SK-N-SH treated with all-trans-retinoic acid at 6 μM for 48 hours (cell line): Measurements from ENCODE around the gene TFEB.

Experiments used
- ATAC-seq: fragments of 200-7000 bp; cut with Tn5 transposase; 3 replicates; pipeline ENCODE4 v1.9.1; 2020; ENCODE audit warnings: mild to moderate bottlenecking, moderate library complexity
- ARNTL ChIP-seq: fragments of 450-650 bp; formaldehyde crosslinking; IDR thresholded peaks from 2 replicates; pipeline ENCODE4 v1.5.0; 2020; ENCODE audit warnings: low read depth, mild to moderate bottlenecking, moderate library complexity, borderline replicate concordance
- BACH2 ChIP-seq: fragments of 250-450 bp; sonication (Bioruptor Pico); IDR thresholded peaks from 2 replicates; pipeline ENCODE4 v1.9.0; 2021; ENCODE audit warnings: mild to moderate bottlenecking, borderline replicate concordance
- CSDC2 ChIP-seq: fragments of 250-450 bp; sonication (Bioruptor Pico); IDR thresholded peaks from 2 replicates; pipeline ENCODE4 v1.5.0; 2020; ENCODE audit warnings: mild to moderate bottlenecking, moderate library complexity
- ESRRG ChIP-seq: fragments of 250-450 bp; sonication (Bioruptor Pico); IDR thresholded peaks from 2 replicates; pipeline ENCODE4 v1.6.1; 2021; ENCODE audit warnings: mild to moderate bottlenecking
- GLIS3 ChIP-seq: fragments of 250-450 bp; sonication (Bioruptor Pico); IDR thresholded peaks from 2 replicates; pipeline ENCODE4 v1.5.0; 2020; ENCODE audit warnings: mild to moderate bottlenecking, moderate library complexity
- ISL1 ChIP-seq: fragments of 250-450 bp; sonication (Bioruptor Pico); IDR thresholded peaks from 2 replicates; pipeline ENCODE4 v2.1.2; 2022; ENCODE audit warnings: mild to moderate bottlenecking, moderate library complexity
- OSR1 ChIP-seq: fragments of 250-450 bp; sonication (Bioruptor Pico); IDR thresholded peaks from 2 replicates; pipeline ENCODE4 v1.8.0; 2022; ENCODE audit warnings: moderate library complexity, mild to moderate bottlenecking, inconsistent platforms
- PPARA ChIP-seq: fragments of 250-450 bp; sonication (Bioruptor Pico); IDR thresholded peaks from 2 replicates; pipeline ENCODE4 v1.5.0; 2020; ENCODE audit warnings: mild to moderate bottlenecking, borderline replicate concordance
- RARB ChIP-seq: fragments of 250-450 bp; sonication (Bioruptor Pico); IDR thresholded peaks from 2 replicates; pipeline ENCODE4 v1.8.0; 2021; ENCODE audit warnings: mild to moderate bottlenecking, moderate library complexity
- SNAI2 ChIP-seq: fragments of 250-450 bp; sonication (Bioruptor Pico); IDR thresholded peaks from 2 replicates; pipeline ENCODE4 v1.5.0; 2020; ENCODE audit warnings: mild to moderate bottlenecking, moderate library complexity
- TCF4 ChIP-seq: fragments of 250-450 bp; sonication (Bioruptor Pico); IDR thresholded peaks from 2 replicates; pipeline ENCODE4 v1.8.0; 2021; ENCODE audit warnings: mild to moderate bottlenecking, moderate library complexity, borderline replicate concordance
- TOX ChIP-seq: fragments of 250-450 bp; sonication (Bioruptor Pico); IDR thresholded peaks from 2 replicates; pipeline ENCODE4 v1.8.0; 2021; ENCODE audit warnings: mild to moderate bottlenecking, moderate library complexity, borderline replicate concordance
- ZFP3 ChIP-seq: fragments of 250-450 bp; sonication (Bioruptor Pico); IDR thresholded peaks from 2 replicates; pipeline ENCODE4 v1.5.0; 2020; ENCODE audit warnings: mild to moderate bottlenecking, moderate library complexity
- ZFP30 ChIP-seq: fragments of 450-650 bp; formaldehyde crosslinking; IDR thresholded peaks from 2 replicates; pipeline ENCODE4 v1.5.0; 2022; ENCODE audit warnings: mild to moderate bottlenecking, moderate library complexity
- ZNF565 ChIP-seq: fragments of 450-650 bp; formaldehyde crosslinking; conservative IDR thresholded peaks from 2 replicates; pipeline ENCODE4 v1.5.0; 2020; ENCODE audit warnings: low read depth, mild to moderate bottlenecking, moderate library complexity
- ZNF70 ChIP-seq: fragments of 450-650 bp; formaldehyde crosslinking; IDR thresholded peaks from 2 replicates; pipeline ENCODE4 v1.5.0; 2020; ENCODE audit warnings: mild to moderate bottlenecking, moderate library complexity
- ZNF8 ChIP-seq: fragments of 450-650 bp; formaldehyde crosslinking; IDR thresholded peaks from 2 replicates; pipeline ENCODE4 v1.5.0; 2020; ENCODE audit warnings: mild to moderate bottlenecking, moderate library complexity
- TF ChIP-seq, protein P1 (sequence below): fragments of 250-450 bp; sonication (Bioruptor Pico); IDR thresholded peaks from 2 replicates; pipeline ENCODE4 v1.5.0; 2020; ENCODE audit warnings: mild to moderate bottlenecking, moderate library complexity
- TF ChIP-seq, protein P2 (sequence below): fragments of 250-450 bp; sonication (Bioruptor Pico); IDR thresholded peaks from 2 replicates; pipeline ENCODE4 v1.5.1; 2021; ENCODE audit warnings: mild to moderate bottlenecking, moderate library complexity
- TF ChIP-seq, protein P3 (sequence below): fragments of 250-450 bp; sonication (Bioruptor Pico); IDR thresholded peaks from 2 replicates; pipeline ENCODE4 v1.8.0; 2021; ENCODE audit warnings: low read depth, mild to moderate bottlenecking, moderate library complexity, borderline replicate concordance

The TFEB gene

DNA sequence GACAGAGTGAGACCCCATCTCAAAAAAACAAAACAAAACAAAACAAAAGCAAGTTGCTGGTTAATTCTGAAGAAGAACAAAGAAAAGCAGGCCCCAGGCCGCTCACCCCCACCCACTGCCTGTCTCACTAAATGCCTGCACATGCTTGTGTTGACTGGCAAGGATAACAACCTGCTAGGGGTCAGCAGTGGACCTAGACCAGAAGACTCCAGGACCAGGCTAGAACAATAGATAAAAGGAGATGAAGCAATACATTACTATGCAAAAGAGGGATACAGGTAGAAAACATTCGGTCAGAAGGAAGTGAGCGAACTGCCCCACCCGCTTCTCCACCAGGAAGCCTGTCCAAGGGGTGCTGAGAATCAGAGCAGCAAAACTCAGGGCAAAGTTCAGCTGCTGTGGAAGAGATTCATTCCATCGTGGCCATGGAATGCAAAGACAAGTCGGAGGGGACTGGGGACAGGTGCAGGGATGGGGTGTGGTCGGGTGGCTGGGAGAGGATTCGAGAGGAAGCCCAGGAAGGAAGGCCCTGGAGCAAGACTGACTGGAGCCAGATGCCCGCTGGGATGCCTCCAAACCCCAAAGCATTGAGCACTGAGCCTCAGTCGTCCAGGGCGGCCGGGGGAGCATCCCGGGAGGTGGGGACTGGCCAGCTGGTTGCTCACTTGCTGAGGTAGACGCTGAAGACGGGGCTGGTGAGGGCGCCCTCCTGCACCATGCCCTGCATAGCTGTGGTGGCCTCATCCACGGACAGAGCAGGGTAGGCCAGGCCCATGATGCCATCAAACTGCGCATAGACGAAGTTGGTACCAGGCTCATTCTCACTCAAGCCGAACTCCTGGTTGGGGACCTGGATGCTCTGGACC lies 6.5 kb upstream of the TFEB start:
- TF ChIP-seq ZNF70 (CRISPR knock-in tag) (no peak), GLIS3 (CRISPR knock-in tag) (no peak), ZFP3 (CRISPR knock-in tag) (no peak), OSR1 (CRISPR knock-in tag) (no peak), ISL1 (CRISPR knock-in tag) (no peak), TCF4 (no peak), BACH2 (CRISPR knock-in tag) (no peak), SNAI2 (CRISPR knock-in tag) (no peak), PPARA (CRISPR knock-in tag) (no peak), CSDC2 (CRISPR knock-in tag) (no peak), ARNTL (no peak), ZNF565 (CRISPR knock-in tag) (no peak), TOX (no peak), ESRRG (no peak)
- TF ChIP-seq, protein P1, sequence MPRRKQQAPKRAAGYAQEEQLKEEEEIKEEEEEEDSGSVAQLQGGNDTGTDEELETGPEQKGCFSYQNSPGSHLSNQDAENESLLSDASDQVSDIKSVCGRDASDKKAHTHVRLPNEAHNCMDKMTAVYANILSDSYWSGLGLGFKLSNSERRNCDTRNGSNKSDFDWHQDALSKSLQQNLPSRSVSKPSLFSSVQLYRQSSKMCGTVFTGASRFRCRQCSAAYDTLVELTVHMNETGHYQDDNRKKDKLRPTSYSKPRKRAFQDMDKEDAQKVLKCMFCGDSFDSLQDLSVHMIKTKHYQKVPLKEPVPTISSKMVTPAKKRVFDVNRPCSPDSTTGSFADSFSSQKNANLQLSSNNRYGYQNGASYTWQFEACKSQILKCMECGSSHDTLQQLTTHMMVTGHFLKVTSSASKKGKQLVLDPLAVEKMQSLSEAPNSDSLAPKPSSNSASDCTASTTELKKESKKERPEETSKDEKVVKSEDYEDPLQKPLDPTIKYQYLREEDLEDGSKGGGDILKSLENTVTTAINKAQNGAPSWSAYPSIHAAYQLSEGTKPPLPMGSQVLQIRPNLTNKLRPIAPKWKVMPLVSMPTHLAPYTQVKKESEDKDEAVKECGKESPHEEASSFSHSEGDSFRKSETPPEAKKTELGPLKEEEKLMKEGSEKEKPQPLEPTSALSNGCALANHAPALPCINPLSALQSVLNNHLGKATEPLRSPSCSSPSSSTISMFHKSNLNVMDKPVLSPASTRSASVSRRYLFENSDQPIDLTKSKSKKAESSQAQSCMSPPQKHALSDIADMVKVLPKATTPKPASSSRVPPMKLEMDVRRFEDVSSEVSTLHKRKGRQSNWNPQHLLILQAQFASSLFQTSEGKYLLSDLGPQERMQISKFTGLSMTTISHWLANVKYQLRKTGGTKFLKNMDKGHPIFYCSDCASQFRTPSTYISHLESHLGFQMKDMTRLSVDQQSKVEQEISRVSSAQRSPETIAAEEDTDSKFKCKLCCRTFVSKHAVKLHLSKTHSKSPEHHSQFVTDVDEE (CRISPR knock-in tag), result no peak
- TF ChIP-seq, protein P2, sequence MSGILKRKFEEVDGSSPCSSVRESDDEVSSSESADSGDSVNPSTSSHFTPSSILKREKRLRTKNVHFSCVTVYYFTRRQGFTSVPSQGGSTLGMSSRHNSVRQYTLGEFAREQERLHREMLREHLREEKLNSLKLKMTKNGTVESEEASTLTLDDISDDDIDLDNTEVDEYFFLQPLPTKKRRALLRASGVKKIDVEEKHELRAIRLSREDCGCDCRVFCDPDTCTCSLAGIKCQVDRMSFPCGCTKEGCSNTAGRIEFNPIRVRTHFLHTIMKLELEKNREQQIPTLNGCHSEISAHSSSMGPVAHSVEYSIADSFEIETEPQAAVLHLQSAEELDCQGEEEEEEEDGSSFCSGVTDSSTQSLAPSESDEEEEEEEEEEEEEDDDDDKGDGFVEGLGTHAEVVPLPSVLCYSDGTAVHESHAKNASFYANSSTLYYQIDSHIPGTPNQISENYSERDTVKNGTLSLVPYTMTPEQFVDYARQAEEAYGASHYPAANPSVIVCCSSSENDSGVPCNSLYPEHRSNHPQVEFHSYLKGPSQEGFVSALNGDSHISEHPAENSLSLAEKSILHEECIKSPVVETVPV (CRISPR knock-in tag), result no peak
- TF ChIP-seq, protein P3, sequence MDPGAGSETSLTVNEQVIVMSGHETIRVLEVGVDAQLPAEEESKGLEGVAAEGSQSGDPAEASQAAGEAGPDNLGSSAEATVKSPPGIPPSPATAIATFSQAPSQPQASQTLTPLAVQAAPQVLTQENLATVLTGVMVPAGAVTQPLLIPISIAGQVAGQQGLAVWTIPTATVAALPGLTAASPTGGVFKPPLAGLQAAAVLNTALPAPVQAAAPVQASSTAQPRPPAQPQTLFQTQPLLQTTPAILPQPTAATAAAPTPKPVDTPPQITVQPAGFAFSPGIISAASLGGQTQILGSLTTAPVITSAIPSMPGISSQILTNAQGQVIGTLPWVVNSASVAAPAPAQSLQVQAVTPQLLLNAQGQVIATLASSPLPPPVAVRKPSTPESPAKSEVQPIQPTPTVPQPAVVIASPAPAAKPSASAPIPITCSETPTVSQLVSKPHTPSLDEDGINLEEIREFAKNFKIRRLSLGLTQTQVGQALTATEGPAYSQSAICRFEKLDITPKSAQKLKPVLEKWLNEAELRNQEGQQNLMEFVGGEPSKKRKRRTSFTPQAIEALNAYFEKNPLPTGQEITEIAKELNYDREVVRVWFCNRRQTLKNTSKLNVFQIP (CRISPR knock-in tag), result no peak
- no peak for ATAC-seq

DNA sequence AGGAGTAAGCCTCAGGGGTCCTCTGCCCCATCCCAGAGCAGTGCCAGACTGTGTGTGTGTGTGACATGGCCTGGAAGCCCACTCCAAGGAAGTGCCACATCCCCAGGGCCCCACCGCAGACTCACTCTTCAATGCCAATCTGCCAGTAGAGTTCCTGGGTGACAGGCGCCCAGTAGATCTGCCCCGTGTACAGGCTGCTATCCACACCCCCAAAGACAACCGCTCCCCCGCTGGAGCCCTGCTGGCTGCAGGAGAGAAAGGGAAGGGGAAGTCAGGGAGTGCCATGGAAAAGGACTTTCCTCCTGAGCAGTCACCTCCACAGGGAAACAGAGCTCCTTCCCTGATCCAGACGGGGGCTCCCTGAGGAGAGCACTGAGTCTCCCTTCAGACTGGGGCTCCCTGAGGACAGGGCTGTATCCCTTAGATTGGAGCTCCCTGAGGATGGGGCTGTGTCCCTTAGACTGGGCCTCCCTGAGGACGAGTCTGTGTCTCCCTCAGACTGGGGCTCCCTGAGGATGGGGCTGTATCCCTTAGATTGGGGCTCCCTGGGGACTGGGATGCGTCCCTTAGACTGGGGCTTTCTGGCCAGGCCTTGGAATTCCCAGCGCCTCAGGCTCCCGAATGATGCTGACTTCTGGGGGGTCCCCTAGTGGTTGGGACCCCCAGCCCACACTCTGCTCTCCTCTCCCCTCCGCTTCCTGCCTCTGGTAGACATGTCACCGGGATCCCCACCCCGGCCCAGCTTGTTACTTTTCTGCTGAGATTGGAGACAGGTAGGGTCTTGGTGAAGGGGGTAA lies 5.2 kb upstream of the TFEB start:
- no peak for ATAC-seq
- no peak for TF ChIP-seq SNAI2 (CRISPR knock-in tag)
- TF ChIP-seq, protein P2 (CRISPR knock-in tag), result no peak
- no peak for TF ChIP-seq RARB (CRISPR knock-in tag)
- no peak for TF ChIP-seq CSDC2 (CRISPR knock-in tag)
- no peak for TF ChIP-seq PPARA (CRISPR knock-in tag)
- TF ChIP-seq TCF4, result no peak
- no peak for TF ChIP-seq OSR1 (CRISPR knock-in tag)
- no peak for TF ChIP-seq ZNF8
- no peak for TF ChIP-seq GLIS3 (CRISPR knock-in tag)
- TF ChIP-seq ZFP30 (CRISPR knock-in tag), result no peak

DNA sequence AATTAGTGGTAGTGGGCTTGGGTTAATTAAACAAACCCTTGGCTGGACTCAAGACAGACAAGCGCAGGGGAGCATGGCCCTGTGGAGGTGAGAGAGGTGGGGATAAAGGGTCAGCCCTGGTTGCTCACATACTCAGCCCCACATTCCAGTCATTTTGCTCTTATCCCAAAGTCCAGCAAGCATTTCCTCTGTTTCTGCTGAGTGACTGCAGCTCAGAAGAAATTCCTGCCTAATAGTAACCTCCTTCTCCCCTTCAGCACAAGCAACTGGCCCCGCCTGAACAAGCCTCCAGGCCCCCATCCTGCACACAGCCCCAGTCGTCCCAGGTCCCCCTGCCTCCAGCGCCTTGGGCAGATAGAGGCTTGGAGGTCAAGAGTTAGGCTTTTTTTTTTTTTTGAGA lies 3.6 kb upstream of the TFEB start:
- ATAC-seq, result no peak
- TF ChIP-seq TOX, result no peak
- TF ChIP-seq ISL1 (CRISPR knock-in tag), result no peak
- no peak for TF ChIP-seq ZNF8
